ENCODE results near the gene TSPAN14.

The TSPAN14 gene

GRCh38 chr10:80554050-80554449 is 99.9 kb downstream of the TSPAN14 start:
- Histone ChIP-seq H3K36me3 (ENCODE audit: insufficient read depth, low read depth, low read length) (no peaks in the 10 kb centered on the region), H3K9ac (ENCODE audit: low read depth, low read length) (no peak overlapping the region; the same call in 1 of the 2 replicates), H3K4me3 (ENCODE audit: low read length) (no peak overlapping the region), H3K4me1 (ENCODE audit: insufficient read depth, low read length) (peaks cover 11% of the 10 kb centered on the region; the same call in 1 of the 2 replicates), H3K9me3 (ENCODE audit: insufficient read depth, low read depth, low read length) (no peaks in the 10 kb centered on the region), H3K27ac (ENCODE audit: low read length) (no peak overlapping the region), H3K27me3 (ENCODE audit: insufficient read depth, low read length) (no peaks in the 10 kb centered on the region)

GRCh38 chr10:80555415-80555814 is 101.3 kb downstream of the TSPAN14 start:
- Histone ChIP-seq H3K36me3 (ENCODE audit: insufficient read depth, low read depth, low read length) (no peaks in the 10 kb centered on the region), H3K4me3 (ENCODE audit: low read length) (no peak overlapping the region), H3K27me3 (ENCODE audit: insufficient read depth, low read length) (no peaks in the 10 kb centered on the region), H3K9me3 (ENCODE audit: insufficient read depth, low read depth, low read length) (no peaks in the 10 kb centered on the region), H3K27ac (ENCODE audit: low read length) (no peak overlapping the region), H3K9ac (ENCODE audit: low read depth, low read length) (no peak overlapping the region), H3K4me1 (ENCODE audit: insufficient read depth, low read length) (peaks cover 11% of the 10 kb centered on the region; the same call in 1 of the 2 replicates)

GRCh38 chr10:80561950-80562349 is 107.8 kb downstream of the TSPAN14 start:
- H3K4me1 ChIP-seq (ENCODE audit: insufficient read depth, low read length): no peaks in the 10 kb centered on the region
- no peaks in the 10 kb centered on the region for H3K9me3 ChIP-seq (ENCODE audit: insufficient read depth, low read depth, low read length)
- H3K36me3 ChIP-seq (ENCODE audit: insufficient read depth, low read depth, low read length): no peaks in the 10 kb centered on the region
- no peak overlapping the region for H3K27ac ChIP-seq (ENCODE audit: low read length)
- H3K9ac ChIP-seq (ENCODE audit: low read depth, low read length): no peak overlapping the region
- H3K4me3 ChIP-seq (ENCODE audit: low read length): no peak overlapping the region
- no peaks in the 10 kb centered on the region for H3K27me3 ChIP-seq (ENCODE audit: insufficient read depth, low read length)

GRCh38 chr10:80567292-80567691 is 113.2 kb downstream of the TSPAN14 start:
- Histone ChIP-seq H3K27me3 (ENCODE audit: insufficient read depth, low read length) (no peaks in the 10 kb centered on the region), H3K4me1 (ENCODE audit: insufficient read depth, low read length) (no peaks in the 10 kb centered on the region), H3K4me3 (ENCODE audit: low read length) (no peak overlapping the region), H3K27ac (ENCODE audit: low read length) (no peak overlapping the region), H3K9me3 (ENCODE audit: insufficient read depth, low read depth, low read length) (no peaks in the 10 kb centered on the region), H3K9ac (ENCODE audit: low read depth, low read length) (no peak overlapping the region), H3K36me3 (ENCODE audit: insufficient read depth, low read depth, low read length) (no peaks in the 10 kb centered on the region)

- H3K27ac ChIP-seq (ENCODE audit: low read length): no peak overlapping the region
- no peaks in the 10 kb centered on the region for H3K27me3 ChIP-seq (ENCODE audit: insufficient read depth, low read length)
- H3K36me3 ChIP-seq (ENCODE audit: insufficient read depth, low read depth, low read length): no peaks in the 10 kb centered on the region
- no peaks in the 10 kb centered on the region for H3K4me1 ChIP-seq (ENCODE audit: insufficient read depth, low read length)
- no peak overlapping the region for H3K9ac ChIP-seq (ENCODE audit: low read depth, low read length)
- H3K9me3 ChIP-seq (ENCODE audit: insufficient read depth, low read depth, low read length): no peaks in the 10 kb centered on the region
- H3K4me3 ChIP-seq (ENCODE audit: low read length): no peak overlapping the region
These were observed 115.2 kb downstream of the TSPAN14 start for GRCh38 chr10:80569131-80569895.

- no peaks in the 10 kb centered on the region for H3K36me3 ChIP-seq (ENCODE audit: insufficient read depth, low read depth, low read length)
- H3K9ac ChIP-seq (ENCODE audit: low read depth, low read length): no peak overlapping the region
- H3K4me3 ChIP-seq (ENCODE audit: low read length): no peak overlapping the region
- H3K9me3 ChIP-seq (ENCODE audit: insufficient read depth, low read depth, low read length): no peaks in the 10 kb centered on the region
- H3K27me3 ChIP-seq (ENCODE audit: insufficient read depth, low read length): no peaks in the 10 kb centered on the region
- H3K27ac ChIP-seq (ENCODE audit: low read length): no peak overlapping the region
- H3K4me1 ChIP-seq (ENCODE audit: insufficient read depth, low read length): no peaks in the 10 kb centered on the region
These were observed 117.2 kb downstream of the TSPAN14 start for GRCh38 chr10:80571352-80571751.

- Histone ChIP-seq H3K4me1 (ENCODE audit: insufficient read depth, low read length) (no peaks in the 10 kb centered on the region), H3K27ac (ENCODE audit: low read length) (no peak overlapping the region), H3K9ac (ENCODE audit: low read depth, low read length) (no peak overlapping the region), H3K27me3 (ENCODE audit: insufficient read depth, low read length) (no peaks in the 10 kb centered on the region), H3K36me3 (ENCODE audit: insufficient read depth, low read depth, low read length) (no peaks in the 10 kb centered on the region), H3K4me3 (ENCODE audit: low read length) (no peak overlapping the region), H3K9me3 (ENCODE audit: insufficient read depth, low read depth, low read length) (no peaks in the 10 kb centered on the region)
These were observed 125.2 kb downstream of the TSPAN14 start for GRCh38 chr10:80579181-80579763.

- H3K27me3 ChIP-seq (ENCODE audit: insufficient read depth, low read length): no peaks in the 10 kb centered on the region
- no peak overlapping the region for H3K9ac ChIP-seq (ENCODE audit: low read depth, low read length)
- H3K36me3 ChIP-seq (ENCODE audit: insufficient read depth, low read depth, low read length): no peaks in the 10 kb centered on the region
- H3K9me3 ChIP-seq (ENCODE audit: insufficient read depth, low read depth, low read length): no peaks in the 10 kb centered on the region
- no peaks in the 10 kb centered on the region for H3K4me1 ChIP-seq (ENCODE audit: insufficient read depth, low read length)
- H3K4me3 ChIP-seq (ENCODE audit: low read length): no peak overlapping the region
- no peak overlapping the region for H3K27ac ChIP-seq (ENCODE audit: low read length)
These were observed 125.9 kb downstream of the TSPAN14 start for GRCh38 chr10:80579849-80580637.

GRCh38 chr10:80580638-80581468 is 126.7 kb downstream of the TSPAN14 start:
- Histone ChIP-seq H3K27me3 (ENCODE audit: insufficient read depth, low read length) (no peaks in the 10 kb centered on the region), H3K9me3 (ENCODE audit: insufficient read depth, low read depth, low read length) (no peaks in the 10 kb centered on the region), H3K4me3 (ENCODE audit: low read length) (no peak overlapping the region), H3K36me3 (ENCODE audit: insufficient read depth, low read depth, low read length) (no peaks in the 10 kb centered on the region), H3K4me1 (ENCODE audit: insufficient read depth, low read length) (no peaks in the 10 kb centered on the region), H3K9ac (ENCODE audit: low read depth, low read length) (no peak overlapping the region), H3K27ac (ENCODE audit: low read length) (no peak overlapping the region)

- no peaks in the 10 kb centered on the region for H3K36me3 ChIP-seq (ENCODE audit: insufficient read depth, low read depth, low read length)
- no peaks in the 10 kb centered on the region for H3K27me3 ChIP-seq (ENCODE audit: insufficient read depth, low read length)
- H3K4me3 ChIP-seq (ENCODE audit: low read length): no peak overlapping the region
- H3K9ac ChIP-seq (ENCODE audit: low read depth, low read length): no peak overlapping the region
- H3K27ac ChIP-seq (ENCODE audit: low read length): no peak overlapping the region
- H3K4me1 ChIP-seq (ENCODE audit: insufficient read depth, low read length): no peaks in the 10 kb centered on the region
- no peaks in the 10 kb centered on the region for H3K9me3 ChIP-seq (ENCODE audit: insufficient read depth, low read depth, low read length)
These were observed 127.3 kb downstream of the TSPAN14 start for GRCh38 chr10:80581469-80581835.

- Histone ChIP-seq H3K27me3 (ENCODE audit: insufficient read depth, low read length) (no peaks in the 10 kb centered on the region), H3K9me3 (ENCODE audit: insufficient read depth, low read depth, low read length) (no peaks in the 10 kb centered on the region), H3K4me3 (ENCODE audit: low read length) (no peak overlapping the region), H3K27ac (ENCODE audit: low read length) (no peak overlapping the region), H3K36me3 (ENCODE audit: insufficient read depth, low read depth, low read length) (no peaks in the 10 kb centered on the region), H3K4me1 (ENCODE audit: insufficient read depth, low read length) (no peaks in the 10 kb centered on the region), H3K9ac (ENCODE audit: low read depth, low read length) (no peak overlapping the region)
These were observed 128.3 kb downstream of the TSPAN14 start for GRCh38 chr10:80582286-80582960.
